Suprapubic skin (tissue), 3 donors: ENCODE results near the gene ROPN1L.

Source experiments
- POLR2A ChIP-seq, 2 donors: fragments of 450-650 bp; IDR thresholded peaks; one replicate each; pipeline ENCODE4 v1.6.1; 2017; ENCODE audit warnings: antibody characterized with exemption in 2 of 2, mild to moderate bottlenecking in 2 of 2, moderate library complexity in 2 of 2
- TF ChIP-seq, protein P1 (sequence below), 2 donors: fragments of 200-600 bp in 1 of 2; fragments of 450-650 bp in 1 of 2; sonication (generic) in 1 of 2; IDR thresholded peaks; one replicate each; pipeline ENCODE4 v1.5.1; 2016 to 2019; ENCODE audit warnings: antibody characterized with exemption in 2 of 2, mild to moderate bottlenecking in 1 of 2, moderate library complexity in 1 of 2

DNA sequence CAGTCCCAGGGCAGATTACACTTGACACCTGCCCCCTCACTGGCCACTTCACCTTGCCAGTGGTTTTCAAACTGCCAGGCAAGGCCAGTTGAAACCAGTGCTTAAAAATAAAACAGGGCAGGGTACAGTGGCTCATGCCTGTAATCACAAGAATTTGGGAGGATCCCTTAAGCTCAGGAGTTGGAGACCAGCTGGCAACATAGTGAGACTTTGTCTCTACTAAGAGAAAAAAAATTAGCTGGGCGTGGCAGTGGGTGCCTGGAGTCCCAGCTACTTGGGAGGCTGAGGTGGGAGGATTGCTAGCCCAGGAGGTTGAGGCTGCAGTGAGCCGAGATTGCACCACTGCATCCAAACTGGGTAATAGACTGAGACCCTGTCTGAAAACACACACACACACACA, 58.1 kb downstream of the ROPN1L start:
- TF ChIP-seq, protein P1, sequence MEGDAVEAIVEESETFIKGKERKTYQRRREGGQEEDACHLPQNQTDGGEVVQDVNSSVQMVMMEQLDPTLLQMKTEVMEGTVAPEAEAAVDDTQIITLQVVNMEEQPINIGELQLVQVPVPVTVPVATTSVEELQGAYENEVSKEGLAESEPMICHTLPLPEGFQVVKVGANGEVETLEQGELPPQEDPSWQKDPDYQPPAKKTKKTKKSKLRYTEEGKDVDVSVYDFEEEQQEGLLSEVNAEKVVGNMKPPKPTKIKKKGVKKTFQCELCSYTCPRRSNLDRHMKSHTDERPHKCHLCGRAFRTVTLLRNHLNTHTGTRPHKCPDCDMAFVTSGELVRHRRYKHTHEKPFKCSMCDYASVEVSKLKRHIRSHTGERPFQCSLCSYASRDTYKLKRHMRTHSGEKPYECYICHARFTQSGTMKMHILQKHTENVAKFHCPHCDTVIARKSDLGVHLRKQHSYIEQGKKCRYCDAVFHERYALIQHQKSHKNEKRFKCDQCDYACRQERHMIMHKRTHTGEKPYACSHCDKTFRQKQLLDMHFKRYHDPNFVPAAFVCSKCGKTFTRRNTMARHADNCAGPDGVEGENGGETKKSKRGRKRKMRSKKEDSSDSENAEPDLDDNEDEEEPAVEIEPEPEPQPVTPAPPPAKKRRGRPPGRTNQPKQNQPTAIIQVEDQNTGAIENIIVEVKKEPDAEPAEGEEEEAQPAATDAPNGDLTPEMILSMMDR (IDR thresholded peaks at IDR 0.05) = no peak
- TF ChIP-seq POLR2A (IDR thresholded peaks at IDR 0.05) = no peak
